Esophagus muscularis mucosa (tissue), 4 donors: ENCODE measurements around the gene PCDH19. TPM values are rescaled to one million over a fixed set of nuclear protein-coding genes. Genes with fewer than 3 reads are reported as not detected.
A peak's percentile ranks its signal among the peaks of the same experiment; 100 is the strongest.

Experiments
- DNase-seq: peaks from one replicate; pipeline ENCODE4 v3.0.0-alpha.2; 2017; ENCODE audit errors: extremely low spot score
- H3K27ac ChIP-seq, 4 donors: fragments of 200-600 bp; sonication (generic); replicated peaks in 1 of 4; 1 replicate in 3 of 4; 2 replicates in 1 of 4; pipeline ENCODE4 v1.5.1; 2016 to 2019; ENCODE audit warnings: mild to moderate bottlenecking in 1 of 4
- H3K27me3 ChIP-seq, 4 donors: fragments of 200-600 bp; sonication (generic); one replicate each; pipeline versions ENCODE4 v1.5.1 to v1.6.0; 2016 to 2019
- H3K36me3 ChIP-seq, 4 donors: fragments of 200-600 bp; sonication (generic); one replicate each; pipeline ENCODE4 v1.5.1; 2016 to 2019
- H3K4me1 ChIP-seq, 4 donors: fragments of 200-600 bp; sonication (generic); one replicate each; pipeline ENCODE4 v1.5.1; 2016 to 2019
- H3K4me3 ChIP-seq, 4 donors: fragments of 200-600 bp; sonication (generic); 1 replicate in 2 of 4; 2 replicates in 2 of 4; pipeline ENCODE4 v1.5.1; 2016 to 2019; ENCODE audit warnings: mild to moderate bottlenecking in 4 of 4, moderate library complexity in 1 of 4
- H3K9me3 ChIP-seq, 4 donors: fragments of 200-600 bp; sonication (generic); 1 replicate in 3 of 4; 2 replicates in 1 of 4; pipeline ENCODE4 v1.5.1; 2016 to 2019
- CTCF ChIP-seq, 3 experiments: fragments of 200-600 bp in 2 of 3; fragments of 450-650 bp in 1 of 3; sonication (generic) in 2 of 3; IDR thresholded peaks; one replicate each; pipeline ENCODE4 v1.5.1; 2017 to 2019; ENCODE audit warnings: antibody characterized with exemption in 3 of 3, mild to moderate bottlenecking in 2 of 3, moderate library complexity in 1 of 3
- EP300 ChIP-seq: sonication (generic); formaldehyde crosslinking; IDR thresholded peaks from one replicate; pipeline ENCODE4 v1.6.1; 2017; ENCODE audit warnings: antibody characterized with exemption
- POLR2A ChIP-seq: fragments of 450-650 bp; IDR thresholded peaks from one replicate; pipeline ENCODE4 v1.6.1; 2017; ENCODE audit warnings: antibody characterized with exemption, moderate library complexity, mild to moderate bottlenecking, low read depth
- POLR2AphosphoS5 ChIP-seq, 2 donors: sonication (generic); formaldehyde crosslinking; IDR thresholded peaks; one replicate each; pipeline ENCODE4 v1.6.1; 2017; ENCODE audit warnings: antibody characterized with exemption in 2 of 2
- WGBS: methylation state at CpG from one replicate; pipeline ENCODE4 v1.1.5; 2018; 5-methylcytosine and 5-hydroxymethylcytosine counted together
- intact Hi-C: fragments of 100-400 bp; cut with DNase I; formaldehyde crosslinking; loops from one replicate; pipeline ENCODE4 v1.15.1; 2023
- total RNA-seq, 4 donors: library from RNA; depleted of rRNA; stranded (reverse); fragments of >200 nt; gene quantifications; one replicate each; pipeline versions ENCODE4 v1.1.0 to v1.2.1, GENCODE V29; 2016

PCDH19 gene
- total RNA-seq, 4 donors from 2014 or later: 1.2 to 3.8 (median 2.2) TPM

DNA sequence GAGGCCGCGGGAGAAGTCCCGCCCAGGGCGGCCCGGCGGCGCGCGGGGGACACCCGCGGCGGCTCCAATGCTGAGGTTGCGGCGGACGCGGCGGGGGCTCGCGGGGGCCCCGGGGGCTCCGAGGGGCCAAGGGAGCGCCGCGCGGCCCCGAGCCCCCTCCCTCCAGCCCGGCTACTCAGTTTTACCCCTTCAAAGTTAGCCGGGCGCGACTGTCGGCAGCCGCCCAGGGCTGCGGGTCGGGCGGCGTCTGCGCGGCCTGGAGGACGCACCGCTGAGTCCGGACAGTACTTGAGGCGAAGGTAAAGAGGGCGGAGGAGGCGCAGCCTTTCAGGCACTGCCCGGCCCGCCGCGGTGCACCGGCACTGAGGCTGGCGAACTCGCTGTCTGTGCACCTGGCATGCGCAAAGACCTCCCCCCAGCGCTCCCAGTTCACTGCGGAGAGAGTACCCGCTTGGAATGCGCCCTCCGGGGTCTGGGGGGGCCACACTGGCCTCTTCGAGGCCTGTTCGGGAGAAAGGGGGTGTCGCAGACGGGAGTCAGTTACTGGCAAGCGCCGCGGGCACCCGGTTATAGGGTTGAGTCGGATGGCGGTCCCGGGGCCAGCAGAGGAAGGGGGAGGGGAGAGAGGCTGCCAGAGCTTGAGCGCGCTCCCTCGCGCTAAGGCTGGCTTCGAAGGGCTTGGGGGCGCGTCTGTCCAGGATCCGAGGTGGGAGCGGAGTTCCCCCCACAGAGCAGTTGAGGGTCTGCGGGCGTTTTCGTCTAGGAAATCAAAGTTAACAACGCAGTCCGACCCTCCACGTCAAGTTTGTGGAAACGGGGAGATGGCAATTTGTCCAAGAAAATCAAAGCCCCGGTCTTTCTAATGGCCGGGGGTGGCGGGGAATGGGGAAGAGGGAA, 1.1 kb downstream of the PCDH19 start:
- H3K27me3 ChIP-seq: peaks cover 0 to 68% (median 23%) of the 10 kb centered on the region in 4 donors
- H3K36me3 ChIP-seq: no peaks in the 10 kb centered on the region
- no peaks in the 10 kb centered on the region for H3K9me3 ChIP-seq
- no peak for TF ChIP-seq EP300
- no peak for TF ChIP-seq POLR2A
- no peak for TF ChIP-seq CTCF (IDR thresholded peaks at IDR 0.05)
- no peak for TF ChIP-seq POLR2AphosphoS5 (IDR thresholded peaks at IDR 0.05)
- H3K4me1 ChIP-seq: peaks cover 0 to 36% (median 33%) of the 10 kb centered on the region in 4 donors
- H3K27ac ChIP-seq: no peak overlapping the region
- intact Hi-C loops: no loop called here
- 51% methylated on average over 44 of the region's 87 CpGs for WGBS
- DNase-seq: no peak
- H3K4me3 ChIP-seq: peak overlapping the region; percentile 45 to 60 (median 49)

GRCh38 chrX:100407784-100408712, 2.0 kb downstream of the PCDH19 start:
- H3K36me3 ChIP-seq: no peaks in the 10 kb centered on the region
- H3K4me1 ChIP-seq: peaks cover 0 to 36% (median 33%) of the 10 kb centered on the region in 4 donors
- intact Hi-C loops: no loop called here
- 49% methylated on average over 16 of the region's 90 CpGs for WGBS
- H3K4me3 ChIP-seq: peak overlapping the region; percentile 45 to 60 (median 49)
- no peaks in the 10 kb centered on the region for H3K9me3 ChIP-seq
- no peak overlapping the region for H3K27ac ChIP-seq
- DNase-seq: no peak
- peaks cover 0 to 69% (median 21%) of the 10 kb centered on the region in 4 donors for H3K27me3 ChIP-seq
- TF ChIP-seq POLR2AphosphoS5 (IDR thresholded peaks at IDR 0.05): no peak
- TF ChIP-seq POLR2A: no peak
- no peak for TF ChIP-seq CTCF (IDR thresholded peaks at IDR 0.05)
- TF ChIP-seq EP300: no peak

DNA sequence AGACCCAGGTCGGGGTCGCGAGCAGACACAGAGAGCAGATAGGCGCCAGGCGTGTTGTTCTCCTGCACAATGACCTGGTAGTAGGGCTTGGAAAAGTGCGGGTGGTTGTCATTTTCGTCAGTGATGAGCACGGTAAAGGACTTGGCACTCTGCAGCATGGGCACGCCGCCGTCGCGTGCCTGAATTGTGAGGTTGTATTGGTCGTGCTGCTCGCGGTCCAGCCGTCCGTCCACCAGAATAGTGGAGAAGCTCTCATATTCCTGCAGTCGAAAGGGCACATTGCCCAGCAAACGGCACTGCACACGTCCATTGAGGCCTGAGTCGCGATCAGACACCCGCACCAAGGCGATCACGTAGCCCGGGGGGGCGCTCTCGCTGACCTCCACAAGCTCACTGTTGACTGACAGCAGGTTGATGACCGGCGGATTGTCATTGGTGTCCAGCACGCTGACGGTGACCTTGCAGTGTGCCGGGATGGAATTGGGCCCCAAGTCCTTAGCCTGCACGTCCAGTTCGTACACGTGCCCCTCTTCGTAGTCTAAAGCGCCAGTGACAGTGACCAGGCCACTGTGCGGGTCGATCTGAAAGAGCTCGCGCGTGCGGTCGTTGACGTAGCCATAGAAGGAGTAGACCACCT, 2.8 kb downstream of the PCDH19 start:
- DNase-seq: no peak
- H3K4me3 ChIP-seq: no peak overlapping the region
- peaks cover 0 to 64% (median 24%) of the 10 kb centered on the region in 4 donors for H3K27me3 ChIP-seq
- TF ChIP-seq POLR2A: no peak
- no peak for TF ChIP-seq POLR2AphosphoS5 (IDR thresholded peaks at IDR 0.05)
- no peak for TF ChIP-seq CTCF (IDR thresholded peaks at IDR 0.05)
- no peak for TF ChIP-seq EP300
- no peaks in the 10 kb centered on the region for H3K36me3 ChIP-seq
- WGBS: 61% methylated on average over 19 of the region's 47 CpGs
- H3K4me1 ChIP-seq: peaks cover 0 to 34% (median 32%) of the 10 kb centered on the region in 4 donors
- intact Hi-C loops: no loop called here
- no peaks in the 10 kb centered on the region for H3K9me3 ChIP-seq
- H3K27ac ChIP-seq: no peak overlapping the region

DNA sequence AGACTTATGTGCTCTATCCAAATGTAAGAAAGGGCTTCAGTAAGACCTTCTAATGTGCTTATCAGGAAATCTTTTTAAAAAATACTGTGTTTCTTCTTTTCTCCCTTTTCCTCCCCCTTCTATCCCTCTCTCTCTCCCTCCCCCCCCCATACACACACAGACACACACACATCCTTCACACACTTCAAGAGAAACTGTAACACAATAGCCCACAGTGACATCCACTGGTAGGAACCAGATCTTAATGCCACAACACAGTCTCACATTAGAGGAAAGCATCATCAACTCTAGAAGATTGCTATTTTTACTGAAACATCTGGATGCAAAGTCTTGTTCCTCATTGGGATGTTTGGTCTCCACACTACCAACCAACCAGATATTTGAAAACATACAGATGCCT, 4.6 kb downstream of the PCDH19 start:
- Histone ChIP-seq H3K4me3 (no peak overlapping the region), H3K27ac (no peak overlapping the region), H3K27me3 (peaks cover 0 to 48% (median 18%) of the 10 kb centered on the region in 4 donors), H3K4me1 (peaks cover 0 to 25% (median 23%) of the 10 kb centered on the region in 4 donors), H3K9me3 (no peaks in the 10 kb centered on the region), H3K36me3 (no peaks in the 10 kb centered on the region)
- TF ChIP-seq POLR2AphosphoS5 (IDR thresholded peaks at IDR 0.05): no peak
- TF ChIP-seq CTCF (IDR thresholded peaks at IDR 0.05): no peak
- no peak for TF ChIP-seq EP300
- no peak for TF ChIP-seq POLR2A
- no peak for DNase-seq
- intact Hi-C loops: no loop called here
